Osteoblast (primary cell): ENCODE data around the gene KLRG1. TPM values are rescaled to one million over a fixed set of nuclear protein-coding genes. Genes with fewer than 3 reads are reported as not detected.

ENCODE experiments used
- DNase-seq: peaks from one replicate; pipeline ENCODE4 v3.0.0; 2011; ENCODE audit warnings: low spot score, mixed read lengths; ENCODE audit not compliant: insufficient read length; ENCODE audit errors: missing footprints
- H2AFZ ChIP-seq: 2 replicates; pipeline ENCODE4 v1.6.0; 2011; ENCODE audit warnings: mild to moderate bottlenecking, low read length
- H3K27ac ChIP-seq: 2 replicates; pipeline ENCODE4 v1.5.1; 2011; ENCODE audit warnings: mild to moderate bottlenecking, low read depth, low read length, moderate library complexity
- H3K27me3 ChIP-seq: 2 replicates; pipeline ENCODE4 v1.6.0; 2012; ENCODE audit warnings: mild to moderate bottlenecking, control low read depth, inconsistent platforms, low read length, moderate library complexity; ENCODE audit not compliant: insufficient read depth
- H3K36me3 ChIP-seq: 2 replicates; pipeline ENCODE4 v1.5.1; 2011; ENCODE audit warnings: mild to moderate bottlenecking, low read length, control low read depth, moderate library complexity; ENCODE audit not compliant: insufficient read depth
- H3K4me1 ChIP-seq: 2 replicates; pipeline ENCODE4 v1.5.1; 2011; ENCODE audit warnings: mild to moderate bottlenecking, low read length, control low read depth, moderate library complexity; ENCODE audit not compliant: insufficient read depth
- H3K4me2 ChIP-seq: 2 replicates; pipeline ENCODE4 v1.6.0; 2011; ENCODE audit warnings: mild to moderate bottlenecking, low read length; ENCODE audit not compliant: insufficient read depth
- H3K4me3 ChIP-seq: fragments of 200-600 bp; sonication (generic); 3 replicates; pipeline ENCODE4 v1.5.1; 2012; ENCODE audit warnings: mild to moderate bottlenecking, low read length, inconsistent platforms; ENCODE audit not compliant: insufficient read depth
- H3K79me2 ChIP-seq: 2 replicates; pipeline ENCODE4 v1.6.0; 2012; ENCODE audit warnings: mild to moderate bottlenecking, low read length, control low read depth, inconsistent platforms; ENCODE audit not compliant: insufficient read depth
- H3K9me3 ChIP-seq: 2 replicates; pipeline ENCODE4 v1.5.1; 2011; ENCODE audit warnings: low read depth, low read length, control low read depth
- H4K20me1 ChIP-seq: 2 replicates; pipeline ENCODE4 v1.6.0; 2012; ENCODE audit warnings: mild to moderate bottlenecking, low read length, control low read depth; ENCODE audit not compliant: insufficient read depth
- total RNA-seq: library from RNA; depleted of rRNA; stranded (reverse); fragments of >200 nt; gene quantifications from 2 replicates; pipeline ENCODE4 v1.2.3, GENCODE V29; 2012
- TF ChIP-seq, protein P1 (sequence below): IDR thresholded peaks from 2 replicates; pipeline ENCODE4 v1.5.1; 2011; ENCODE audit warnings: mild to moderate bottlenecking, low read depth, low read length, moderate library complexity; ENCODE audit errors: extremely low read depth

Gene KLRG1
- total RNA-seq, result under 0.01 and 0.29 TPM in 2 replicates

DNA sequence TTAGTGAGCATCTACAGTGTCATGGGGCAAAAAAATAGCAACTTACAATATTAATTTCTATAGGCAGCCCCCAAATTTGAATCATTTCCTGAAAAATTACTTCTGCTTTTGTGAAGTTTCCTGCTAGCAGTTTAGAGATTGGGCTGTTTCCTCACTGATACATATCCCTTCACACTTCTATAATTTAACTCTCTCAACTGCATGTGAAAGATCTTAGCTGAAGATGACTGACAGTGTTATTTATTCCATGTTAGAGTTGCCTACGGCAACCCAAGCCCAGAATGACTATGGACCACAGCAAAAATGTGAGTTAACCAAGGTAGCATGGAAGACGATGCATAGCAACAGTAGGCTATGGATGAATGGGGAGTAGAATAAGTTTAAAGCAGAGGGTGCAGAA lies at the start of gene KLRG1:
Gene KLRG1 (plus strand): TSS at position 134 of the 400 bp plus-strand sequence. CDS start 90 bp downstream, at position 224.
- H2AFZ ChIP-seq, result no peak within 1 kb of the TSS
- no peaks in the 10 kb centered on the region for H3K27me3 ChIP-seq
- H3K4me3 ChIP-seq, result no peak within 1 kb of the TSS
- no peak within 1 kb of the TSS for H3K4me2 ChIP-seq
- H4K20me1 ChIP-seq, result no peaks in the 10 kb centered on the region
- TF ChIP-seq, protein P1, sequence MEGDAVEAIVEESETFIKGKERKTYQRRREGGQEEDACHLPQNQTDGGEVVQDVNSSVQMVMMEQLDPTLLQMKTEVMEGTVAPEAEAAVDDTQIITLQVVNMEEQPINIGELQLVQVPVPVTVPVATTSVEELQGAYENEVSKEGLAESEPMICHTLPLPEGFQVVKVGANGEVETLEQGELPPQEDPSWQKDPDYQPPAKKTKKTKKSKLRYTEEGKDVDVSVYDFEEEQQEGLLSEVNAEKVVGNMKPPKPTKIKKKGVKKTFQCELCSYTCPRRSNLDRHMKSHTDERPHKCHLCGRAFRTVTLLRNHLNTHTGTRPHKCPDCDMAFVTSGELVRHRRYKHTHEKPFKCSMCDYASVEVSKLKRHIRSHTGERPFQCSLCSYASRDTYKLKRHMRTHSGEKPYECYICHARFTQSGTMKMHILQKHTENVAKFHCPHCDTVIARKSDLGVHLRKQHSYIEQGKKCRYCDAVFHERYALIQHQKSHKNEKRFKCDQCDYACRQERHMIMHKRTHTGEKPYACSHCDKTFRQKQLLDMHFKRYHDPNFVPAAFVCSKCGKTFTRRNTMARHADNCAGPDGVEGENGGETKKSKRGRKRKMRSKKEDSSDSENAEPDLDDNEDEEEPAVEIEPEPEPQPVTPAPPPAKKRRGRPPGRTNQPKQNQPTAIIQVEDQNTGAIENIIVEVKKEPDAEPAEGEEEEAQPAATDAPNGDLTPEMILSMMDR, result no peak
- no peak for DNase-seq
- H3K27ac ChIP-seq, result no peak within 1 kb of the TSS
- no peaks in the 10 kb centered on the region for H3K9me3 ChIP-seq
- no peaks in the 10 kb centered on the region for H3K79me2 ChIP-seq
- H3K36me3 ChIP-seq, result no peaks in the 10 kb centered on the region
- no peaks in the 10 kb centered on the region for H3K4me1 ChIP-seq

DNA sequence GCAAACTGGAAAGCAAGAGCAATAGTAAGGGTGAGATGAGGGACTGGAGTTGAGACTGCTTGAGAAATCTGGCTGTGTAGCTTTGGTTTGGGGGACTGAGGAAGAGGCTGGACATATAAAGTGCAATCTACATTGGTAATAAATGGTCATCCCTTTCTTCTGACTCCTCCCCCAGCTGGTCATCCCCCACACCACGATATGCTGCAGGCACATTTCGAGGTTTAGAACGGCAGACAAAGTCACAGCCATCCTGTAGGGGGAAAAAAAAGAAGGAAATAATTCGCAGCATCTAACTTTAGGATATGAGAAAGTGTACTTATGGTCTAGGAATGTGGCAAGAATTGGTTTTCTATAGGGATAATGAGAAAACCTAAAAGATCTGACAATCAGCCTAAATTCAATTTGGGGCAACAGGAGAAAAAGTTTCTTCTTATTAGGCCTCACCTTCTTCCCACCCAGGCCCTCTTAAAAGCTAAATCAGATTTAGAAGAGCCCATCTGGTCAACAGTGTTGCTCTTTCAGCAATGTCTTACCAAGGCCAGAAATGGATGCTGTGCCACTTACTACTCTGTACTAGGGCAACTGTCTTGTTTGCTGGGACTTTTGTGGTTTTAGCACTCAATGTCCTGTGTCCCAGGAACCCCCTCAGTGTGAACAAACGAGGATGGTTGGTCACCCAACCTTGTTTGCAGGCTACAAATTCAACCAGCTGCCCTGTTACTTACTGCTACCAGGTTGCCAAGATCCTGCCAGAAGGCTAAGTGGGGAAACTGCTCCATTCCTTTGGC lies 47.5 kb upstream of the KLRG1 start:
- Histone ChIP-seq H3K79me2 (peaks cover 29% of the 10 kb centered on the region), H3K4me3 (no peak overlapping the region), H3K27ac (no peak overlapping the region), H3K9me3 (no peaks in the 10 kb centered on the region), H3K36me3 (peaks cover 48% of the 10 kb centered on the region), H4K20me1 (peaks cover 10% of the 10 kb centered on the region), H3K4me1 (no peaks in the 10 kb centered on the region), H2AFZ (no peak overlapping the region), H3K27me3 (no peaks in the 10 kb centered on the region), H3K4me2 (no peak overlapping the region)
- TF ChIP-seq, protein P1, result no peak
- DNase-seq, result no peak

DNA sequence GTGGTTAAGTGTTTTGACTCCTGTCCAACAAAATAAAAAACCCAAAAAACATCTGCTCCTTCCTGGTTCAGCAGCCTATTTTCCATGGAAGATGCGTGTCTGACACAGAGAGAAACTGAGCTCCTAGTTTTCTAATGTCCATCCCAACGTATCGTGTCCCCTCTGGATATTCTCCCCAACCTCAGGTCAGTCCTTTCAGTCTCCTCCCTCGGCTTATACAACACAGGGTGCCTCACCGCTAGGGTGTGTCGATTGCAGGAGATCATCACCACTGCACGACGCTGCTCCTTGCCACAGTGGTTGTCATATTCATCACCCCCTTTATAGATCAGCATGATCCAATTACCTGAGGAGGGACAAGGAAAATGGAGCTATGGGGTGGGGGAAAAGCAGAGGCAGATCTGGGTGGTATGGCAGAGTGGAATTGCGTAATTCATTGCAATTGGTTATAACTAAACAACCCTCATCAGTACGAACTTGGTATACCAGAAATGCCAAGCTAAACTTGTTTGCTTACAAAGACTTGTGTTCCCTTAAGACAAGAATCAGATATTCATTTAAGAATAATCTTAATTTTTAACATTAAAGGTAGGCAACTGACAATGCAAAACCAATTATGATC lies 45.7 kb upstream of the KLRG1 start:
- TF ChIP-seq, protein P1, result no peak
- no peak for DNase-seq
- peaks cover 21% of the 10 kb centered on the region for H4K20me1 ChIP-seq
- H3K79me2 ChIP-seq, result peaks cover 47% of the 10 kb centered on the region
- H3K27ac ChIP-seq, result no peak overlapping the region
- no peaks in the 10 kb centered on the region for H3K9me3 ChIP-seq
- H3K27me3 ChIP-seq, result no peaks in the 10 kb centered on the region
- H3K36me3 ChIP-seq, result peaks cover 45% of the 10 kb centered on the region
- no peak overlapping the region for H2AFZ ChIP-seq
- H3K4me3 ChIP-seq, result no peak overlapping the region
- no peak overlapping the region for H3K4me2 ChIP-seq
- peaks cover 15% of the 10 kb centered on the region for H3K4me1 ChIP-seq

DNA sequence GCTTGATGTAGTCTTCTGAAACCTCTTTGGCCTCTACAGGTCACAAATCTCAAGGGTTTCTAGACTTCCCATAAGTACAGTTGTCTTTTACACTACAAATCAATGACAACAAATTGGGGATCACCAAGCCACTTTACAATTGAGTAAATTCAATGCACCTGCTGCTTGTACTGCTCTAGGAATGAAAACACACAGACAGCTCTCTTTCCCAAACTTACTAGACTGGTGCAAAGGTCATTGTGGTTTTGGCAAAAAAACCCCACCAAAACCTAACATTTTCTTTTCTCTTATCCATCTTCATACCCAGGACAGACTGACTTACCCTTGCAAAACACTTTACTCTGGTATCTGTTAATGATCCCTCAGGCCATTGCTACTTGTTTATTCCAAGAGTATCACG lies 42.6 kb upstream of the KLRG1 start:
- Histone ChIP-seq H3K27ac (no peak overlapping the region), H3K79me2 (peaks cover 54% of the 10 kb centered on the region), H2AFZ (no peak overlapping the region), H3K4me1 (peaks cover 24% of the 10 kb centered on the region), H3K9me3 (no peaks in the 10 kb centered on the region), H3K4me2 (no peak overlapping the region), H4K20me1 (peaks cover 21% of the 10 kb centered on the region), H3K4me3 (no peak overlapping the region), H3K27me3 (no peaks in the 10 kb centered on the region), H3K36me3 (peaks cover 37% of the 10 kb centered on the region)
- TF ChIP-seq, protein P1, result no peak
- DNase-seq, result no peak
